Astrocyte of the spinal cord (primary cell): ENCODE data around the gene HS1BP3.

ENCODE experiments used
- DNase-seq: peaks from one replicate; pipeline ENCODE4 v3.0.0; 2011; ENCODE audit warnings: low read depth, low spot score
- H3K4me3 ChIP-seq: 2 replicates; pipeline ENCODE4 v1.5.1; 2011; ENCODE audit warnings: low read depth, mild to moderate bottlenecking, low read length, moderate library complexity
- in situ Hi-C: cut with HindIII; loops from 2 replicates; pipeline ENCODE4 v1.10.0; 2017; ENCODE audit warnings: low sequenced_read_pairs
- TF ChIP-seq, protein P1 (sequence below): IDR thresholded peaks from 2 replicates; pipeline ENCODE4 v1.5.1; 2012; ENCODE audit warnings: low read depth, mild to moderate bottlenecking, low read length, inconsistent platforms

The HS1BP3 gene

DNA sequence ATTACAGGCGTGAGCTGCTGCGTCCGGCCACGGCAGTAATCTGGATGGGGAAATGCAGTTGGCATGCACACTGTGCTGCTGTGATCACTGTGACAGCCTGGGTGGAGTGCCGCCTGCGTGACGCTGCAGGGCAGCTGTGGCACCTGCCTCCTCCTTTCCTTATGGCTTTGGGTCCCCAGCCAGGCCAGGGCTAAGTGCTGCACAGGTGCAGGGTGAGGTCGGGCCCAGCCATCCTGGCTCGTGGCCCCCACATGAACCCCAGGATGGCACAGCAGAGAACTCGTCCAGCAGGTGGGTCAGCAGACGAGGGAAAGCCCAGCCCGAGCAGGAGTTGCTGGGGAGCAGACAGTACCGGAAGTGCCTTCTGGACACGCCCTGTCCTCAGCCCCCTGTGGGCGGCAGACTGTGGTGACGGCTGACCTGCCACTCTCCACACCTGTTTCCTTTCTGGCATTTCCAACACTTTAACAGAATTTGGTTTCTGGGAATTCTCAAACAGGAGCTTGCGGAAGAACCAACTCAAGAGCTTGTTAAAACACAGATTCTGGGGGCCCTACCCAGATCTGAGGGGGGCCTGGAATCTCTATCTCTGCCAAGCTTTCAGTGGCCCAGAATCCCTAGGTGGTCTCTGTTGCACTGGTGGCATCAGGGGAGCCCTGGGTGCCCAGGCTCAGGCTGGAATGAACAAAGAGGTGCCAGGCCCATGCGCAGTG is 16.9 kb downstream of the HS1BP3 start:
- TF ChIP-seq, protein P1, sequence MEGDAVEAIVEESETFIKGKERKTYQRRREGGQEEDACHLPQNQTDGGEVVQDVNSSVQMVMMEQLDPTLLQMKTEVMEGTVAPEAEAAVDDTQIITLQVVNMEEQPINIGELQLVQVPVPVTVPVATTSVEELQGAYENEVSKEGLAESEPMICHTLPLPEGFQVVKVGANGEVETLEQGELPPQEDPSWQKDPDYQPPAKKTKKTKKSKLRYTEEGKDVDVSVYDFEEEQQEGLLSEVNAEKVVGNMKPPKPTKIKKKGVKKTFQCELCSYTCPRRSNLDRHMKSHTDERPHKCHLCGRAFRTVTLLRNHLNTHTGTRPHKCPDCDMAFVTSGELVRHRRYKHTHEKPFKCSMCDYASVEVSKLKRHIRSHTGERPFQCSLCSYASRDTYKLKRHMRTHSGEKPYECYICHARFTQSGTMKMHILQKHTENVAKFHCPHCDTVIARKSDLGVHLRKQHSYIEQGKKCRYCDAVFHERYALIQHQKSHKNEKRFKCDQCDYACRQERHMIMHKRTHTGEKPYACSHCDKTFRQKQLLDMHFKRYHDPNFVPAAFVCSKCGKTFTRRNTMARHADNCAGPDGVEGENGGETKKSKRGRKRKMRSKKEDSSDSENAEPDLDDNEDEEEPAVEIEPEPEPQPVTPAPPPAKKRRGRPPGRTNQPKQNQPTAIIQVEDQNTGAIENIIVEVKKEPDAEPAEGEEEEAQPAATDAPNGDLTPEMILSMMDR, result peak; percentile 2
- in situ Hi-C loops, result no loop called here
- no peak for DNase-seq
- H3K4me3 ChIP-seq, result no peak overlapping the region

DNA sequence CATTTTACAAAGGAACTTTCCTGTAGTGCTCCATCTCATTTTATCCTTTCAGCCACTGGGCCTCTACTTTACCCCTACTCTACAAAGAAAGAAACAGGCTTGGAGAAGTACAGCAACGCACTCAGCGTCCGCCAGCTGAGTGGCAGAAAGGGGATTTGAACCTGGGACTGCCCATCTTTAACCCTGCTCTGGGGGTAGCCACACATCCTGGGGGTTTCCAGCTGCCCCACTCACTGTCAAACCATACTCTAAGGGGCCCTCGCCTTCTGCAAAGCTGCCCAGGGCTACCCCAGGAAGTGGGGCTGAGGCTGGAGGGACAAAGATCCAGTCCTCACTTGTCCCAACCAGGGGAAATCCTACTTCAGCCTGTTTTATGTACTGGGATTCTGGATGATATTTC is 17.9 kb downstream of the HS1BP3 start:
- no peak for DNase-seq
- H3K4me3 ChIP-seq, result no peak overlapping the region
- TF ChIP-seq, protein P1, result no peak
- in situ Hi-C loops, result no loop called here

DNA sequence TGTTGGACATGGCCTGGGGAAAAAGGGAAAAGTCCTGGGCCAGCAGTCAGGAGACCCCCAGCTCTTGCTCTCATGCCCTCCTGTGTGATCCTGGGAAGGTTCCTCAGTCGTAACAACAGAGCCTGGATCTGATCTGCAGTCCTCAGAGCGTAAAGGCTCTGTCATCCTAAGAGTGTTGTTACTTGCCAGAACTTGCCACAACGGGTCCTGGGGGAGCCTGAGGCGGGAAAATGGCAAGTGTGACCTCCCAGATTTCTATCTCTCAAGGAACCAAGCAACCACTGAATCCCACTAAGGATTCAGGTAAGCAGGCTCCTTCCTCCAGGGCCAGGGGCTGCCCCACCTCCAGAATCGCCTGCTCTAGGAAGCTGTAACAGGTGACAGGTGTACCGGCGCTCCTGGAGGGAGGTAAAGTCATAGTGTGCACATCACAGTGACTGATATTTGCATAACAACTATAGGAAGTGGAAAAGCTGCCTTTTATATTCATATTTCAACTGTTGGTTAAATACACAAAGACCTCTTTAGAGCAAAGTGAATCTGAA is 18.4 kb downstream of the HS1BP3 start:
- no peak for DNase-seq
- in situ Hi-C loops, result no loop called here
- TF ChIP-seq, protein P1, result no peak
- no peak overlapping the region for H3K4me3 ChIP-seq

DNA sequence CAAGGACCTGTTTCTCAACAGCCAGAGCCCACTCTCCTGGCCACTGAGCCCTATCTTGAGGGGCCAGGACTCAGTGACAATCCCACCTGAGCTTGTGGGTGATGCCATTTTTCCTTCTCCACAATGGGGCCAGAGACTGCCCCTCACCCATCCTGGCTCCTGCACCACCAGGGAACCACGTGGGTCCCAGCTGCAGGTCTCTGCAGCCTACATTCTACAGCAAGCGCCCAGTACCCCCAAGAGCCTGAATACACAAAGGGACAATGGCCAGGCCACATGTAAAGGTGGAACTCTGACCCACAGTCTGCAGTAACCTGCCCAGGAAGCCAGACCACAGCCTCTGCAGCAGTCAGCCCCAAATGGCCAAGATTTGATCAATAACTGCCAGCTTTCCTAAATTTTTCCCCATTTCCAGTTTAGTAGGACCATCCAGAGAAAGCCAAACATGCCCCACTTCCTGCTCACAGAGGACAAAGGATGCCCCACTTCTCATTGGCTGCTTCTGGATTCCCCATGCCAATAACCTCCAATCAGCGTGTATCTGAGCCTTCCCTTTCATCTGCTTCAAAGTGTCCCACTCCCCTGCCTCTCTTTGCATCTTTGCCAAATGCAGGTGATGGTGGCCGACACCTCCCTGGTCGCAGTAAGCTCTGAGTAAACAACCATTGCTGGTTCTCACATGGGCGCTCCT is 19.1 kb downstream of the HS1BP3 start:
- DNase-seq, result no peak
- in situ Hi-C loops, result no loop called here
- TF ChIP-seq, protein P1, result no peak
- H3K4me3 ChIP-seq, result no peak overlapping the region

DNA sequence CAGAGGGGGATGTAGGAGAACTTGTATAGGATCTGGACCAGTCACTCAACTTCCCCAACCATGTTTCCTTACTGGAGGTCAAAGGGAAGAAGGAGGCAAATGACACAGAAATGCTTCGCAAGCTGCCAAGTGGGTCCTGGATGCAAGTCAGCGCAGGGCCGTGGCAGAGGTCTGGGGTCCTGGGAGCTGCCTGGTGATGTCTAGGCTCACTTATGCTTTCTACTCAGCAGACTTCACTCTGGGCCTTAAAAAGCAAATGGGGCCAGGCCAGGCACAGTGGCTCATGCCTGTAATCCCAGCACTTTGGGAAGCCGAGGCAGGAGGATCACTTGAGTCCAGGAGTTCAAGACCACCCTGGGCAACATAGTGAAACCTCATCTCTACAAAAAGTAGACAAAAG is 19.9 kb downstream of the HS1BP3 start:
- in situ Hi-C loops, result no loop called here
- H3K4me3 ChIP-seq, result no peak overlapping the region
- DNase-seq, result no peak
- TF ChIP-seq, protein P1, result no peak

DNA sequence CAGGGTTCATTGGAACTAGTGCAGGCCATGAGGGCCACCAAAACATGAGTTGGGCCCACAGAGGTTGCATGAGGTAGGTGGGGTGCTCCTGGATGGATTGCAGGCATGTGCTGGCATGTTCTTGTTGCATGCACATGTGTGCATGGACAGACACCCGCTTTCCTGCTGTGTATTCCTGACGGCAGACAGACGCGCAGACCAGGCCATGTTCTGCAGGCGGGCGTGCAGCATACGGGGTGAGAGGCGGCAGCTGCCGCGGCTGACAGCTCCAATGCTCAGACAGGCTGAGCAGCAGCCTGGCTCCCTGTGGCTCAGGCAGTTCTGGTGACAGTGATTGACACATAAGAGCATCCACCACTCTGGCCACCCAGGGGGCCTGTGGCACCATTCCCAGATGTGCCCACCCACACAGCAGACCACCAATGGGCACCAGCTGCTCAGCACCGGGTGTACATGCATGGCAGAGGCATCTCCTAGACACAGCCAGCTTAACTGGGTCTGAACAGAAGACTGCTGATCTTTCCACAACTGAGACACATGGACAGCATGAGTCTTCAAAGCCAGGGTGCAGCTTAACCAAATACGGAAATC is 21.2 kb downstream of the HS1BP3 start:
- no peak overlapping the region for H3K4me3 ChIP-seq
- in situ Hi-C loops, result no loop called here
- DNase-seq, result no peak
- TF ChIP-seq, protein P1, result no peak
